HepG2 (cell line): ENCODE data around the gene MRPS7. TPM values are rescaled to one million over a fixed set of nuclear protein-coding genes. Genes with fewer than 3 reads are reported as not detected.
A peak's percentile ranks its signal among the peaks of the same experiment; 100 is the strongest.

Source experiments
- AKAP8 ChIP-seq: sonication (generic); formaldehyde crosslinking; IDR thresholded peaks from 2 replicates; pipeline ENCODE4 v1.5.1; 2020; ENCODE audit warnings: mild to moderate bottlenecking, missing genetic modification reagents
- BORCS8-MEF2B ChIP-seq: sonication (generic); formaldehyde crosslinking; IDR thresholded peaks from 2 replicates; pipeline ENCODE4 v1.8.0; 2022; ENCODE audit warnings: mild to moderate bottlenecking, missing genetic modification reagents
- DR1 ChIP-seq: sonication (generic); formaldehyde crosslinking; IDR thresholded peaks from 2 replicates; pipeline ENCODE4 v1.8.0; 2021; ENCODE audit warnings: mild to moderate bottlenecking, missing genetic modification reagents, inconsistent platforms
- MAZ ChIP-seq, 2 experiments: sonication (generic) in 1 of 2; formaldehyde crosslinking in 1 of 2; IDR thresholded peaks; 2 replicates each; pipeline versions ENCODE4 v1.5.0 to v1.6.1; 2012 to 2020; ENCODE audit warnings: low read depth in 2 of 2, mild to moderate bottlenecking in 2 of 2, borderline replicate concordance in 1 of 2, improper control_type of control experiment in 1 of 2, low read length in 1 of 2, missing genetic modification reagents in 1 of 2, moderate library complexity in 1 of 2
- MYC ChIP-seq: sonication (generic); formaldehyde crosslinking; IDR thresholded peaks from 2 replicates; pipeline ENCODE4 v1.9.0; 2021; ENCODE audit warnings: missing genetic modification reagents, borderline replicate concordance
- NAIF1 ChIP-seq: sonication (generic); formaldehyde crosslinking; IDR thresholded peaks from 2 replicates; pipeline ENCODE4 v1.5.0; 2020; ENCODE audit warnings: mild to moderate bottlenecking, missing genetic modification reagents, borderline replicate concordance
- NCOA2 ChIP-seq: sonication (generic); formaldehyde crosslinking; IDR thresholded peaks from 2 replicates; pipeline ENCODE4 v1.8.0; 2022; ENCODE audit warnings: inconsistent platforms
- PHF8 ChIP-seq: sonication (generic); formaldehyde crosslinking; IDR thresholded peaks from 2 replicates; pipeline ENCODE4 v1.5.0; 2020; ENCODE audit warnings: missing genetic modification reagents
- SALL2 ChIP-seq: sonication (generic); formaldehyde crosslinking; IDR thresholded peaks from 2 replicates; pipeline ENCODE4 v1.8.1; 2023; ENCODE audit warnings: mild to moderate bottlenecking, missing genetic modification reagents, inconsistent platforms
- ZFY ChIP-seq: sonication (generic); formaldehyde crosslinking; IDR thresholded peaks from 2 replicates; pipeline ENCODE4 v1.4.0; 2020; ENCODE audit warnings: missing genetic modification reagents
- ZNF160 ChIP-seq: sonication (generic); formaldehyde crosslinking; IDR thresholded peaks from 2 replicates; pipeline ENCODE4 v1.8.0; 2022; ENCODE audit warnings: mild to moderate bottlenecking, inconsistent platforms, missing genetic modification reagents
- ZNF17 ChIP-seq: sonication (generic); formaldehyde crosslinking; IDR thresholded peaks from 2 replicates; pipeline ENCODE4 v1.5.0; 2020; ENCODE audit warnings: mild to moderate bottlenecking, missing genetic modification reagents
- ZNF282 ChIP-seq: fragments of 450-650 bp; IDR thresholded peaks from 2 replicates; pipeline ENCODE4 v1.6.1; 2018; ENCODE audit not compliant: partially characterized antibody
- polyA plus RNA-seq, 8 experiments: library from polyadenylated mRNA; depleted of rRNA in 3 of 8; stranded (reverse) in 7 of 8; unstranded in 1 of 8; fragments of >200 nt; fragmentation: Illumina TruSeq in 4 of 8; extraction: Trizol in 4 of 8; gene quantifications; 2 replicates each; pipeline versions ENCODE4 v1.2.1 to v1.2.3, GENCODE V29; 2011 to 2016; ENCODE audit warnings: low read depth in 4 of 8, missing spikeins in 1 of 8, mixed read lengths in 1 of 8; ENCODE audit not compliant: insufficient read depth in 1 of 8
- total RNA-seq, 5 experiments: library from RNA; depleted of rRNA; stranded (reverse); fragments of >200 nt; fragmentation: Illumina TruSeq; extraction: Trizol; gene quantifications; 2 replicates each; pipeline ENCODE4 v1.2.3, GENCODE V29; 2016; ENCODE audit warnings: low read depth in 1 of 5
- TF ChIP-seq, protein P1 (sequence below): sonication (generic); formaldehyde crosslinking; conservative IDR thresholded peaks from 2 replicates; pipeline ENCODE4 v1.4.0; 2020; ENCODE audit warnings: missing genetic modification reagents
- TF ChIP-seq, protein P2 (sequence below): sonication (generic); formaldehyde crosslinking; IDR thresholded peaks from 2 replicates; pipeline ENCODE4 v1.4.0; 2020; ENCODE audit warnings: missing genetic modification reagents
- TF ChIP-seq, protein P3 (sequence below): sonication (generic); formaldehyde crosslinking; IDR thresholded peaks from 2 replicates; pipeline ENCODE4 v1.4.0; 2020; ENCODE audit warnings: missing genetic modification reagents, mild to moderate bottlenecking, borderline replicate concordance
- TF ChIP-seq, protein P4 (sequence below): sonication (generic); formaldehyde crosslinking; IDR thresholded peaks from 2 replicates; pipeline ENCODE4 v1.4.0; 2020; ENCODE audit warnings: mild to moderate bottlenecking, low read depth, missing genetic modification reagents
- TF ChIP-seq, protein P5 (sequence below): IDR thresholded peaks from 2 replicates; pipeline ENCODE4 v1.6.1; 2016; ENCODE audit warnings: low read depth, borderline replicate concordance
- TF ChIP-seq, protein P6 (sequence below): sonication (generic); formaldehyde crosslinking; IDR thresholded peaks from 2 replicates; pipeline ENCODE4 v1.8.1; 2023; ENCODE audit warnings: mild to moderate bottlenecking, missing genetic modification reagents, borderline replicate concordance
- TF ChIP-seq, protein P7 (sequence below): sonication (generic); formaldehyde crosslinking; IDR thresholded peaks from 2 replicates; pipeline ENCODE4 v1.4.0; 2020; ENCODE audit warnings: missing genetic modification reagents

The MRPS7 gene
- total and polyA plus RNA-seq, 2 of the 13 experiments (the other 11 are each of a cell fraction or from before 2014, with no cell fraction given): 97.0 to 162 TPM

DNA sequence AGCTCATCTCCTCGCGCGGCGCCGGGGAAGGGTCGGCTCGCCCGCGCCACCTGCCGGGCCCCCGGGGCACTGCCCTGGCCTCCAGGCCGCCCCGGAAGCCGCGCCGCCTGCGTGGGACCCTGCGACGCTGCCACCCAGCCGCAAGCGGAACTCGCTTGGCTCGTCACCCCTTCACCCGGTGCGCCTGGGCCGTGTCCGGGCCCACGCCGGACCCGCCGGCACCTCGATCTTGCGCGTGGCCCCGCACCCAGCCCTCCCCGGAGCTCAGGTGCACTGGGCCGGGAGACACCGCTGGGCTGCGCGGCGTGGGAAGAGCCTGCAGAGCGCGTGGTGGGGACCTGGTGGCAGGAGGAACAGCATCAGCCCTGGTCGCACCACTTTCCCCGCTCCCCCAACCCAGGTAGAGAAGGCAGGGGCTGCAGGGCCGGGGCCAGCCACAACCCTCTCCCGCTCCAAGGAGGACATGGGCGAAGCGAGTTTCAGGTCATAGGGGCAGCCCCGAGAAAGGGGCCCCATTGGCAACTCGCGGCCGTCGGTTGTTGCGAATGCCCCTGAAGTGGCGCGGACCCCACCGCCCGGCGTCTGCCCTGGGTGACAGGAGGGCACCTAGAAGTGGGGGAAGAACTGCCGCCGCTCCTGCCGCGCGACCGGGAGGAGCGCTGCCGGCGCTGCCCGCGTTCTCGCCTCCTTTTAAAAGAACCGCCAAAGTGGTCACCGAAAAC, 9.7 kb downstream of the MRPS7 start (continued):
- TF ChIP-seq DR1 (peak; percentile 43), BORCS8-MEF2B (peak; percentile 80; the same call in 1 of the 2 replicates), PHF8 (CRISPR knock-in tag) (peak; percentile 81), MYC (CRISPR knock-in tag) (peak; percentile 83), MAZ (IDR thresholded peaks at IDR 0.05; ENCODE audit: borderline replicate concordance, low read depth, low read length) (no peak; the same call in 1 of the 2 replicates), MAZ (CRISPR knock-in tag; IDR thresholded peaks at IDR 0.05; ENCODE audit: low read depth) (peak; percentile 43; the same call in 1 of the 2 replicates), ZFY (CRISPR knock-in tag) (peak; percentile 93), ZNF17 (CRISPR knock-in tag) (no peak), ZNF282 (no peak), NCOA2 (CRISPR knock-in tag) (peak; percentile 10; the same call in 1 of the 2 replicates), AKAP8 (CRISPR knock-in tag) (peak; percentile 55; the same call in 1 of the 2 replicates), NAIF1 (no peak), ZNF160 (CRISPR knock-in tag) (peak; percentile 88), SALL2 (CRISPR knock-in tag) (peak; percentile 78; the same call in 1 of the 2 replicates)
- TF ChIP-seq, protein P1, sequence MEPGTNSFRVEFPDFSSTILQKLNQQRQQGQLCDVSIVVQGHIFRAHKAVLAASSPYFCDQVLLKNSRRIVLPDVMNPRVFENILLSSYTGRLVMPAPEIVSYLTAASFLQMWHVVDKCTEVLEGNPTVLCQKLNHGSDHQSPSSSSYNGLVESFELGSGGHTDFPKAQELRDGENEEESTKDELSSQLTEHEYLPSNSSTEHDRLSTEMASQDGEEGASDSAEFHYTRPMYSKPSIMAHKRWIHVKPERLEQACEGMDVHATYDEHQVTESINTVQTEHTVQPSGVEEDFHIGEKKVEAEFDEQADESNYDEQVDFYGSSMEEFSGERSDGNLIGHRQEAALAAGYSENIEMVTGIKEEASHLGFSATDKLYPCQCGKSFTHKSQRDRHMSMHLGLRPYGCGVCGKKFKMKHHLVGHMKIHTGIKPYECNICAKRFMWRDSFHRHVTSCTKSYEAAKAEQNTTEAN: peak; percentile 78
- TF ChIP-seq, protein P2, sequence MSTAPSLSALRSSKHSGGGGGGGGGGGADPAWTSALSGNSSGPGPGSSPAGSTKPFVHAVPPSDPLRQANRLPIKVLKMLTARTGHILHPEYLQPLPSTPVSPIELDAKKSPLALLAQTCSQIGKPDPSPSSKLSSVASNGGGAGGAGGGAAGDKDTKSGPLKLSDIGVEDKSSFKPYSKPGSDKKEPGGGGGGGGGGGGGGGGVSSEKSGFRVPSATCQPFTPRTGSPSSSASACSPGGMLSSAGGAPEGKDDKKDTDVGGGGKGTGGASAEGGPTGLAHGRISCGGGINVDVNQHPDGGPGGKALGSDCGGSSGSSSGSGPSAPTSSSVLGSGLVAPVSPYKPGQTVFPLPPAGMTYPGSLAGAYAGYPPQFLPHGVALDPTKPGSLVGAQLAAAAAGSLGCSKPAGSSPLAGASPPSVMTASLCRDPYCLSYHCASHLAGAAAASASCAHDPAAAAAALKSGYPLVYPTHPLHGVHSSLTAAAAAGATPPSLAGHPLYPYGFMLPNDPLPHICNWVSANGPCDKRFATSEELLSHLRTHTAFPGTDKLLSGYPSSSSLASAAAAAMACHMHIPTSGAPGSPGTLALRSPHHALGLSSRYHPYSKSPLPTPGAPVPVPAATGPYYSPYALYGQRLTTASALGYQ (CRISPR knock-in tag): 0 out of 2 replicates have a peak, but pooled peaks have one; percentile 35
- TF ChIP-seq, protein P3, sequence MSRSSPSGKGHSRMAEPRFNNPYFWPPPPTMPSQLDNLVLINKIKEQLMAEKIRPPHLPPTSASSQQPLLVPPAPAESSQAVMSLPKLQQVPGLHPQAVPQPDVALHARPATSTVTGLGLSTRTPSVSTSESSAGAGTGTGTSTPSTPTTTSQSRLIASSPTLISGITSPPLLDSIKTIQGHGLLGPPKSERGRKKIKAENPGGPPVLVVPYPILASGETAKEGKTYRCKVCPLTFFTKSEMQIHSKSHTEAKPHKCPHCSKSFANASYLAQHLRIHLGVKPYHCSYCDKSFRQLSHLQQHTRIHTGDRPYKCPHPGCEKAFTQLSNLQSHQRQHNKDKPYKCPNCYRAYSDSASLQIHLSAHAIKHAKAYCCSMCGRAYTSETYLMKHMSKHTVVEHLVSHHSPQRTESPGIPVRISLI: peak; percentile 46; the same call in 1 of the 2 replicates
- TF ChIP-seq, protein P4, sequence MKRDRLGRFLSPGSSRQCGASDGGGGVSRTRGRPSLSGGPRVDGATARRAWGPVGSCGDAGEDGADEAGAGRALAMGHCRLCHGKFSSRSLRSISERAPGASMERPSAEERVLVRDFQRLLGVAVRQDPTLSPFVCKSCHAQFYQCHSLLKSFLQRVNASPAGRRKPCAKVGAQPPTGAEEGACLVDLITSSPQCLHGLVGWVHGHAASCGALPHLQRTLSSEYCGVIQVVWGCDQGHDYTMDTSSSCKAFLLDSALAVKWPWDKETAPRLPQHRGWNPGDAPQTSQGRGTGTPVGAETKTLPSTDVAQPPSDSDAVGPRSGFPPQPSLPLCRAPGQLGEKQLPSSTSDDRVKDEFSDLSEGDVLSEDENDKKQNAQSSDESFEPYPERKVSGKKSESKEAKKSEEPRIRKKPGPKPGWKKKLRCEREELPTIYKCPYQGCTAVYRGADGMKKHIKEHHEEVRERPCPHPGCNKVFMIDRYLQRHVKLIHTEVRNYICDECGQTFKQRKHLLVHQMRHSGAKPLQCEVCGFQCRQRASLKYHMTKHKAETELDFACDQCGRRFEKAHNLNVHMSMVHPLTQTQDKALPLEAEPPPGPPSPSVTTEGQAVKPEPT: peak; percentile 91
- TF ChIP-seq, protein P5, sequence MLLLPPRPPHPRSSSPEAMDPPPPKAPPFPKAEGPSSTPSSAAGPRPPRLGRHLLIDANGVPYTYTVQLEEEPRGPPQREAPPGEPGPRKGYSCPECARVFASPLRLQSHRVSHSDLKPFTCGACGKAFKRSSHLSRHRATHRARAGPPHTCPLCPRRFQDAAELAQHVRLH (CRISPR knock-in tag): peak; percentile 26; the same call in 1 of the 2 replicates
- TF ChIP-seq, protein P6, sequence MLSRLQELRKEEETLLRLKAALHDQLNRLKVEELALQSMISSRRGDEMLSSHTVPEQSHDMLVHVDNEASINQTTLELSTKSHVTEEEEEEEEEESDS (CRISPR knock-in tag): peak; percentile 33; the same call in 1 of the 2 replicates
- TF ChIP-seq, protein P7, sequence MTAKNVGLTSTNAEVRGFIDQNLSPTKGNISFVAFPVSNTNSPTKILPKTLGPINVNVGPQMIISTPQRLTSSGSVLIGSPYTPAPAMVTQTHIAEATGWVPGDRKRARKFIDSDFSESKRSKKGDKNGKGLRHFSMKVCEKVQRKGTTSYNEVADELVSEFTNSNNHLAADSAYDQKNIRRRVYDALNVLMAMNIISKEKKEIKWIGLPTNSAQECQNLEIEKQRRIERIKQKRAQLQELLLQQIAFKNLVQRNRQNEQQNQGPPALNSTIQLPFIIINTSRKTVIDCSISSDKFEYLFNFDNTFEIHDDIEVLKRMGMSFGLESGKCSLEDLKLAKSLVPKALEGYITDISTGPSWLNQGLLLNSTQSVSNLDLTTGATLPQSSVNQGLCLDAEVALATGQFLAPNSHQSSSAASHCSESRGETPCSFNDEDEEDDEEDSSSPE (CRISPR knock-in tag): peak; percentile 68
